C4-2B (cell line): ENCODE results near the gene EPS8L1.
"Not testable (repeated sequence)": the region's sequence is repeated elsewhere in the genome, so short reads cannot be mapped to it uniquely, and the experiment has no call there.

Source experiments
- CTCF ChIP-seq: fragments of 450-650 bp; conservative IDR thresholded peaks from 2 replicates; pipeline ENCODE4 v1.5.1; 2017; ENCODE audit warnings: mild to moderate bottlenecking
- ZFX ChIP-seq: fragments of 450-650 bp; IDR thresholded peaks from 2 replicates; pipeline ENCODE4 v1.6.1; 2017

DNA sequence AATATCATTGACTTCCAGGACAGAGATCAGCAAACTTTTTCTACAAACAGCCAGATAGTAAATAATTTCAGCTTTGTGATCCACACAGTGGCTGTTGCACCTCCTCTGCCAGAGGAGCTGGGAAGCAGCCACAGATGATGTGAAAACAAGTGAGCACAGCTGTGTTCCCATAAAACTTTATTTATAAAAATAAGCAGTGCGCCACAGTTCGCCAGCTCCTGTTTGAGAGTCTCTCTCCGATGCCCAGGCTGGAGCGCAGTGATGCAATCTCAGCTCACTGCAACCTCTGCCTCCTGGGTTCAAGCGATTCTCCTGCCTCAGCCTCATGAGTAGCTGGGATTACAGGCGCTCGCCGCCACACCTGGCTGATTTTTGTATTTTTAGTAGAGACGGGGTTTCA, 10.2 kb upstream of the EPS8L1 start:
- TF ChIP-seq CTCF, ZFX: not testable (repeated sequence)
